Keratinocyte (primary cell): ENCODE results near the gene NEIL1. TPM values are rescaled to one million over a fixed set of nuclear protein-coding genes. Genes with fewer than 3 reads are reported as not detected.
A peak's percentile ranks its signal among the peaks of the same experiment; 100 is the strongest.
"Not testable (repeated sequence)": the region's sequence is repeated elsewhere in the genome, so short reads cannot be mapped to it uniquely, and the experiment has no call there.

Experiments used
- DNase-seq: peaks from one replicate; pipeline ENCODE4 v3.0.0-alpha.2; 2011; ENCODE audit warnings: low read depth, missing footprints, low spot score
- FAIRE-seq: peaks from 2 replicates; lab custom pipeline; 2011; peaks lifted over from hg19 to GRCh38; lab: Jason Lieb, UNC
- H2AFZ ChIP-seq: 2 replicates; pipeline ENCODE4 v1.6.0; 2012; ENCODE audit warnings: low read length, control low read depth, inconsistent platforms; ENCODE audit not compliant: control insufficient read depth
- H3K27ac ChIP-seq: 2 replicates; pipeline ENCODE4 v1.5.1; 2011; ENCODE audit warnings: low read length; ENCODE audit not compliant: control insufficient read depth, insufficient read depth
- H3K27me3 ChIP-seq: 3 replicates; pipeline ENCODE4 v1.6.0; 2011; ENCODE audit warnings: low read length; ENCODE audit not compliant: control insufficient read depth, insufficient read depth; ENCODE audit errors: extremely low read depth
- H3K36me3 ChIP-seq, 2 experiments: 2 replicates in 1 of 2; 3 replicates in 1 of 2; pipeline ENCODE4 v1.5.1; 2011; ENCODE audit warnings: low read length in 2 of 2, mild to moderate bottlenecking in 1 of 2; ENCODE audit not compliant: control insufficient read depth in 2 of 2, insufficient read depth in 2 of 2; ENCODE audit errors: extremely low read depth in 1 of 2
- H3K4me1 ChIP-seq: 3 replicates; pipeline ENCODE4 v1.5.1; 2011; ENCODE audit warnings: low read length; ENCODE audit not compliant: control insufficient read depth, insufficient read depth; ENCODE audit errors: extremely low read depth
- H3K4me2 ChIP-seq: 3 replicates; pipeline ENCODE4 v1.6.0; 2011; ENCODE audit warnings: low read depth, low read length; ENCODE audit not compliant: control insufficient read depth, insufficient read depth; ENCODE audit errors: extremely low read depth
- H3K4me3 ChIP-seq, 3 experiments: fragments of 200-600 bp in 1 of 3; sonication (generic) in 1 of 3; 2 replicates in 2 of 3; 3 replicates in 1 of 3; pipeline ENCODE4 v1.5.1; 2011 to 2016; ENCODE audit warnings: low read length in 3 of 3, mild to moderate bottlenecking in 3 of 3, control low read depth in 2 of 3, inconsistent platforms in 1 of 3, low read depth in 1 of 3, mixed read lengths in 1 of 3, mixed run types in 1 of 3, moderate library complexity in 1 of 3; ENCODE audit not compliant: control insufficient read depth in 2 of 3, insufficient read depth in 2 of 3; ENCODE audit errors: extremely low read depth in 1 of 3
- H3K79me2 ChIP-seq: 2 replicates; pipeline ENCODE4 v1.6.0; 2012; ENCODE audit warnings: low read length; ENCODE audit not compliant: control insufficient read depth, insufficient read depth
- H3K9ac ChIP-seq: 3 replicates; pipeline ENCODE4 v1.6.0; 2011; ENCODE audit warnings: low read length; ENCODE audit not compliant: control insufficient read depth, insufficient read depth; ENCODE audit errors: extremely low read depth
- H3K9me1 ChIP-seq: 3 replicates; pipeline ENCODE4 v1.6.0; 2011; ENCODE audit warnings: low read length; ENCODE audit not compliant: control insufficient read depth, insufficient read depth; ENCODE audit errors: extremely low read depth
- H3K9me3 ChIP-seq: 2 replicates; pipeline ENCODE4 v1.5.1; 2012; ENCODE audit warnings: low read depth, low read length; ENCODE audit not compliant: control insufficient read depth
- H4K20me1 ChIP-seq: 3 replicates; pipeline ENCODE4 v1.6.0; 2011; ENCODE audit warnings: low read length; ENCODE audit not compliant: control insufficient read depth, insufficient read depth; ENCODE audit errors: extremely low read depth
- CTCF ChIP-seq, 3 experiments: IDR thresholded peaks in 1 of 3; conservative IDR thresholded peaks in 1 of 3; optimal IDR thresholded peaks in 1 of 3; 2 replicates in 2 of 3; 3 replicates in 1 of 3; pipeline versions ENCODE3 to v1.5.1; 2011; ENCODE audit warnings: low read length in 3 of 3, mild to moderate bottlenecking in 3 of 3, moderate library complexity in 2 of 3, control low read depth in 1 of 3, inconsistent platforms in 1 of 3; ENCODE audit not compliant: insufficient read depth in 2 of 3; ENCODE audit errors: extremely low read depth in 1 of 3
- EZH2 ChIP-seq: IDR thresholded peaks from one replicate; pipeline ENCODE4 v1.6.1; 2012; ENCODE audit warnings: inconsistent platforms, mild to moderate bottlenecking, low read length, moderate library complexity
- dilution Hi-C: fragments of 300-500 bp; cut with MboI; formaldehyde crosslinking; loops from one replicate; pipeline ENCODE4 v1.7.0; 2020; ENCODE audit warnings: low sequenced_read_pairs; ENCODE audit not compliant: extremely low pct_ligation_motif_present
- polyA plus RNA-seq, 5 experiments: library from polyadenylated mRNA; depleted of rRNA in 3 of 5; stranded (reverse) in 3 of 5; stranded (forward) in 1 of 5; unstranded in 1 of 5; fragments of >200 nt; gene quantifications; 1 replicate in 1 of 5; 2 replicates in 3 of 5; 3 replicates in 1 of 5; pipeline versions ENCODE4 v1.2.1 to v1.2.3, GENCODE V29; 2011 to 2012; ENCODE audit warnings: missing spikeins in 2 of 5, low read depth in 1 of 5, low replicate concordance in 1 of 5

NEIL1 gene
- polyA plus RNA-seq, 1 donor (not counting 4 experiments of a cell fraction or from before 2014, with no cell fraction given): 5.5 TPM

- no peaks in the 10 kb centered on the region for H3K79me2 ChIP-seq
- no peaks in the 10 kb centered on the region for H3K9me1 ChIP-seq
- H3K4me1 ChIP-seq: peaks cover 10% of the 10 kb centered on the region
- TF ChIP-seq CTCF (optimal IDR thresholded peaks at IDR 0.05 in 1 of 3, IDR thresholded peaks at IDR 0.05 in 1 of 3, conservative IDR thresholded peaks at IDR 0.05 in 1 of 3; ENCODE audit: extremely low read depth in 1 of 3, insufficient read depth in 2 of 3, low read length in 3 of 3) (no peak), EZH2 (no peak)
- H3K4me3 ChIP-seq: no peak overlapping the region
- H3K27ac ChIP-seq: no peak overlapping the region
- H3K36me3 ChIP-seq: no peaks in the 10 kb centered on the region
- H3K4me2 ChIP-seq: peak overlapping the region; percentile 41
- peak overlapping the region; percentile 51 for H2AFZ ChIP-seq
- no peaks in the 10 kb centered on the region for H4K20me1 ChIP-seq
- no peak for DNase-seq
- dilution Hi-C loops: no loop called here
- FAIRE-seq: no peak
- H3K9ac ChIP-seq: peak overlapping the region; percentile 22
- H3K27me3 ChIP-seq: peaks cover 6% of the 10 kb centered on the region
- peaks cover 5% of the 10 kb centered on the region for H3K9me3 ChIP-seq
Measured at GRCh38 chr15:75313116-75313845, 33.6 kb upstream of the NEIL1 start.

GRCh38 chr15:75314552-75315290 is 32.1 kb upstream of the NEIL1 start:
- Histone ChIP-seq H3K27me3 (peaks cover 6% of the 10 kb centered on the region), H4K20me1 (no peaks in the 10 kb centered on the region), H3K4me3 (no peak overlapping the region), H3K4me1 (peaks cover 10% of the 10 kb centered on the region), H3K9me3 (peaks cover 5% of the 10 kb centered on the region), H3K36me3 (no peaks in the 10 kb centered on the region), H3K9me1 (no peaks in the 10 kb centered on the region), H3K79me2 (no peaks in the 10 kb centered on the region), H3K4me2 (no peak overlapping the region), H2AFZ (no peak overlapping the region), H3K27ac (no peak overlapping the region), H3K9ac (no peak overlapping the region)
- TF ChIP-seq EZH2 (no peak), CTCF (optimal IDR thresholded peaks at IDR 0.05 in 1 of 3, IDR thresholded peaks at IDR 0.05 in 1 of 3, conservative IDR thresholded peaks at IDR 0.05 in 1 of 3; ENCODE audit: extremely low read depth in 1 of 3, insufficient read depth in 2 of 3, low read length in 3 of 3) (no peak)
- dilution Hi-C loops: no loop called here
- no peak for DNase-seq
- FAIRE-seq: no peak

GRCh38 chr15:75319231-75319897 is 27.5 kb upstream of the NEIL1 start:
- FAIRE-seq, H3K27ac ChIP-seq, H3K9ac ChIP-seq, DNase-seq, H4K20me1 ChIP-seq, dilution Hi-C loops, H3K27me3 ChIP-seq, H3K4me3 ChIP-seq, H2AFZ ChIP-seq, H3K79me2 ChIP-seq, H3K36me3 ChIP-seq, H3K9me3 ChIP-seq, H3K9me1 ChIP-seq, H3K4me2 ChIP-seq, H3K4me1 ChIP-seq: not testable (repeated sequence)
